ENCODE data around the gene PRMT5.

DNA sequence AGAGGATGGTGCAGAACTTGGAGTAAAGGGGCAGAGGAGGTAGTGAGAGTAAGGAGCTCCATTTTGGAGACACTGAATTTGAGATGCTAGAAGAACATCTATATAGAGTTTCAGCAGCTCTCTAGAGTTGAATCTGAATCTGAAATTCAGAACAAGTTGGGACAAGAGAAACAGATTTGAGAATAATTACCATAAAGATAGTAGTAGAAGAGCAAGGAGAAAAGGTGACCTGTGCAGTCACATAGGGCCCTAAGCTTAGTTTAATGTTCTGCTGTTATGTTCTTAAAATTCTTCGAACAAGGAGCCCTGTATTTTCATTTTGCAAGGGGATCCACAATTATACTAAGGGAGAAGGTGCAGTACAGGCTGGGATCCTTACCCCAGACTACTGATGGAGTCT lies 38.8 kb downstream of the PRMT5 start:
- TF ChIP-seq, protein P1, sequence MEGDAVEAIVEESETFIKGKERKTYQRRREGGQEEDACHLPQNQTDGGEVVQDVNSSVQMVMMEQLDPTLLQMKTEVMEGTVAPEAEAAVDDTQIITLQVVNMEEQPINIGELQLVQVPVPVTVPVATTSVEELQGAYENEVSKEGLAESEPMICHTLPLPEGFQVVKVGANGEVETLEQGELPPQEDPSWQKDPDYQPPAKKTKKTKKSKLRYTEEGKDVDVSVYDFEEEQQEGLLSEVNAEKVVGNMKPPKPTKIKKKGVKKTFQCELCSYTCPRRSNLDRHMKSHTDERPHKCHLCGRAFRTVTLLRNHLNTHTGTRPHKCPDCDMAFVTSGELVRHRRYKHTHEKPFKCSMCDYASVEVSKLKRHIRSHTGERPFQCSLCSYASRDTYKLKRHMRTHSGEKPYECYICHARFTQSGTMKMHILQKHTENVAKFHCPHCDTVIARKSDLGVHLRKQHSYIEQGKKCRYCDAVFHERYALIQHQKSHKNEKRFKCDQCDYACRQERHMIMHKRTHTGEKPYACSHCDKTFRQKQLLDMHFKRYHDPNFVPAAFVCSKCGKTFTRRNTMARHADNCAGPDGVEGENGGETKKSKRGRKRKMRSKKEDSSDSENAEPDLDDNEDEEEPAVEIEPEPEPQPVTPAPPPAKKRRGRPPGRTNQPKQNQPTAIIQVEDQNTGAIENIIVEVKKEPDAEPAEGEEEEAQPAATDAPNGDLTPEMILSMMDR (IDR thresholded peaks at IDR 0.05), result no peak
- TF ChIP-seq POLR2A (IDR thresholded peaks at IDR 0.05), result no peak

All from lower leg skin (tissue), 3 donors.